ENCODE data around the gene CASR.

Gene CASR

DNA sequence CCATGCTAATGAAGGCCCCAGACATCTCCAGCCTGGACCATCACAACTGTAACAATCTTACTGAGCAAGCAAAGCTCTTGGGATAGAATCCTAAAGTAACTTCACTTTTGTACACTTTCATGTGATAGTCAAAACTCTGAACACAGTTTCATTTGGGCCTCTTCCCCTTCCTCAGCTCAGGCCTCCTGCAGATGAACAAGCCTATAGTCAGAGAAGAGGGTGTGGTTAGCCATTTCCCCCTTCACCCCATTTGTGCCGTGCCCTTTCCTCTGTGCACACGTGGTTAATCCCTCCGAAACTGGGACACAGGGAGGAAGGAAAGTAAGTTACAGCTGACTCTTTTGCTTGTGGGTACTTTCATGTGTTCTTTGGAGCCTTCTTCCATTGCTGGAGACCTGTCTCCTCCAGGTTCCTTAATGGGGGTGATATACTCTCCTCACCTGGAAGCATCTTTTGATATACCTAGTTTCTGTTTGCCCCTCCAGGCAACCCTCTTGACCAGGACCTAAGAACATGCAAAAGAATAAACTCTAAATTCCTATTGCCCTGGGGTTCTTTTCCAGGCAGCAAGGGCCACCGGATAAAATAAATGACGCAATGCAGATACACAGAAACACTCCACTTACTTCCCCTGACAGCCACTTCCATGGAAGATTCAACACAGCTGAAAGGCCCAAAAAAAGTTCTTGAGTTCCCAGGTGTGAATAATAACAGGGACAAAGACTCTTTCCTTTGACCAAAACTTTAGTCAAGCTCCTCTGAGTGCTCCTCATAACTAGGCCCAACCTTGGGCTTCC, 112.0 kb downstream of the CASR start:
- peak overlapping the region in 1 of 5 donors; percentile 17 for H3K4me3 ChIP-seq (ENCODE audit: low read depth in 1 of 5, low read length in 5 of 5)

DNA sequence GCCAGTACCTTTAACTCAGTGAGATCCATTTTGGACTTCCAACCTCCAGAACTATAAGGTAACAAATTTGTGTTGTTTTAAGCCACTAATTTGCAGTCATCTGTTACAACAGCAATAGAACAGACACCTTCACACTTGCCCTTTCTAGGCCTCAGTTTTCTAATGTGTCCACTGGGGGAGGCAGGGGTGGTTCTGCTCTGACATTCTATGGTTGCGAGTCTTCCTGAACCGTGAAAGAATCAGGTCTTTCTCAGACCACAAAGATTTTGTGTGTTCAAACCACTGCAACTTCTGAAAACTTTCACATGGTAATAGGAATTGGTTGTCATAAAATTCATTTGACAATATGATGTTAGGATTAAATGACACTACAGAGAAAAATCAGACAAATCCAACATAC, 114.8 kb downstream of the CASR start:
- H3K9me3 ChIP-seq (ENCODE audit: control insufficient read depth in 5 of 5, low read length in 5 of 5) = peaks cover 0 to 3% (median 0%) of the 10 kb centered on the region in 5 donors
- H3K4me3 ChIP-seq (ENCODE audit: low read depth in 1 of 5, low read length in 5 of 5) = no peak overlapping the region
- H3K36me3 ChIP-seq (ENCODE audit: control insufficient read depth in 5 of 5, insufficient read depth in 5 of 5, low read length in 5 of 5) = no peaks in the 10 kb centered on the region
- H3K27ac ChIP-seq (ENCODE audit: low read depth, low read length) = no peak overlapping the region
- H3K4me1 ChIP-seq (ENCODE audit: control insufficient read depth in 5 of 5, insufficient read depth in 5 of 5, low read length in 5 of 5) = peaks cover 5 to 33% (median 21%) of the 10 kb centered on the region in 5 donors
- H3K9ac ChIP-seq (ENCODE audit: low read length in 5 of 5) = no peak overlapping the region
- H3K27me3 ChIP-seq (ENCODE audit: control insufficient read depth in 5 of 5, insufficient read depth in 4 of 5, low read length in 5 of 5) = no peaks in the 10 kb centered on the region

More for the DNA sequence above, 112.0 kb downstream of the CASR start:
- Histone ChIP-seq H3K9ac (ENCODE audit: low read length in 5 of 5) (no peak overlapping the region), H3K9me3 (ENCODE audit: control insufficient read depth in 5 of 5, low read length in 5 of 5) (peaks cover 0 to 3% (median 0%) of the 10 kb centered on the region in 5 donors), H3K4me1 (ENCODE audit: control insufficient read depth in 5 of 5, insufficient read depth in 5 of 5, low read length in 5 of 5) (peaks cover 5 to 33% (median 21%) of the 10 kb centered on the region in 5 donors), H3K27ac (ENCODE audit: low read depth, low read length) (peak overlapping the region; percentile 89), H3K27me3 (ENCODE audit: control insufficient read depth in 5 of 5, insufficient read depth in 4 of 5, low read length in 5 of 5) (no peaks in the 10 kb centered on the region), H3K36me3 (ENCODE audit: control insufficient read depth in 5 of 5, insufficient read depth in 5 of 5, low read length in 5 of 5) (no peaks in the 10 kb centered on the region)

GRCh38 chr3:122299215-122299614, 115.7 kb downstream of the CASR start:
- no peaks in the 10 kb centered on the region for H3K36me3 ChIP-seq (ENCODE audit: control insufficient read depth in 5 of 5, insufficient read depth in 5 of 5, low read length in 5 of 5)
- no peaks in the 10 kb centered on the region for H3K27me3 ChIP-seq (ENCODE audit: control insufficient read depth in 5 of 5, insufficient read depth in 4 of 5, low read length in 5 of 5)
- H3K9me3 ChIP-seq (ENCODE audit: control insufficient read depth in 5 of 5, low read length in 5 of 5) = peaks cover 0 to 3% (median 0%) of the 10 kb centered on the region in 5 donors
- H3K4me1 ChIP-seq (ENCODE audit: control insufficient read depth in 5 of 5, insufficient read depth in 5 of 5, low read length in 5 of 5) = peaks cover 5 to 26% (median 19%) of the 10 kb centered on the region in 5 donors
- no peak overlapping the region for H3K4me3 ChIP-seq (ENCODE audit: low read depth in 1 of 5, low read length in 5 of 5)
- H3K9ac ChIP-seq (ENCODE audit: low read length in 5 of 5) = no peak overlapping the region
- no peak overlapping the region for H3K27ac ChIP-seq (ENCODE audit: low read depth, low read length)

DNA sequence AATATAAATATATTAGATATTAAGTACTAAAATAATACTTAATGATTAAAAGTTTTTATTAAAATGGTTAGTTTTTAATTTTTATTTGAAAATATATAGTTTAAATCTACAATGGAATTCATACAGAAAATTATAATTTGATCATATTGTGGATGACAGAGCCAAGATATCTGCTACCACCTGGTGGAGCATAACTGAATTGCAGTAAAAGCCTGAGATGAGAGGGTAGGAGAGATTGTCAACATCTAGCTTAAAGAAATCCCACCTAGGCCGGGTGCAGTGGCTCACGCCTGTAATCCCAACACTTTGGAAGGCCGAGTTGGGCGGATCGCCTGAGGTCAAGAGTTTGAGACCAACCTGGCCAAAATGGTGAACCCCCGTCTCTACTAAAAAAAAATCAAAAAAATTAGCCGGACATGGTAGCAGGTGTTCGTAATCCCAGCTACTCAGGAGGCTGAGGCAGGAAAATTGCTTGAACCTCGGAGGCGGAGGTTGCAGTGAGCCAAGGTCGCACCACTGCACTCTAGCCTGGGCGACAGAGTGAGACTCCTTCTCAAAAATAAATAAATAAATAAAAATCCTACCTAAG, 116.5 kb downstream of the CASR start:
- H3K9me3 ChIP-seq (ENCODE audit: control insufficient read depth in 5 of 5, low read length in 5 of 5) = peaks cover 0 to 3% (median 0%) of the 10 kb centered on the region in 5 donors

GRCh38 chr3:122301063-122301462, 117.6 kb downstream of the CASR start:
- H3K36me3 ChIP-seq (ENCODE audit: control insufficient read depth in 5 of 5, insufficient read depth in 5 of 5, low read length in 5 of 5) = no peaks in the 10 kb centered on the region
- H3K27ac ChIP-seq (ENCODE audit: low read depth, low read length) = no peak overlapping the region
- H3K4me1 ChIP-seq (ENCODE audit: control insufficient read depth in 5 of 5, insufficient read depth in 5 of 5, low read length in 5 of 5) = peaks cover 0 to 10% (median under 1%) of the 10 kb centered on the region in 5 donors
- no peaks in the 10 kb centered on the region for H3K27me3 ChIP-seq (ENCODE audit: control insufficient read depth in 5 of 5, insufficient read depth in 4 of 5, low read length in 5 of 5)
- no peak overlapping the region for H3K9ac ChIP-seq (ENCODE audit: low read length in 5 of 5)
- H3K4me3 ChIP-seq (ENCODE audit: low read depth in 1 of 5, low read length in 5 of 5) = no peak overlapping the region
- peaks cover 0 to 3% (median 0%) of the 10 kb centered on the region in 5 donors for H3K9me3 ChIP-seq (ENCODE audit: control insufficient read depth in 5 of 5, low read length in 5 of 5)

More for the DNA sequence above, 116.5 kb downstream of the CASR start:
- Histone ChIP-seq H3K36me3 (ENCODE audit: control insufficient read depth in 5 of 5, insufficient read depth in 5 of 5, low read length in 5 of 5) (no peaks in the 10 kb centered on the region), H3K4me3 (ENCODE audit: low read depth in 1 of 5, low read length in 5 of 5) (no peak overlapping the region), H3K4me1 (ENCODE audit: control insufficient read depth in 5 of 5, insufficient read depth in 5 of 5, low read length in 5 of 5) (peaks cover 2 to 18% (median 11%) of the 10 kb centered on the region in 5 donors), H3K27ac (ENCODE audit: low read depth, low read length) (no peak overlapping the region), H3K9ac (ENCODE audit: low read length in 5 of 5) (no peak overlapping the region), H3K27me3 (ENCODE audit: control insufficient read depth in 5 of 5, insufficient read depth in 4 of 5, low read length in 5 of 5) (no peaks in the 10 kb centered on the region)

- Histone ChIP-seq H3K4me3 (ENCODE audit: low read depth in 1 of 5, low read length in 5 of 5) (no peak overlapping the region), H3K4me1 (ENCODE audit: control insufficient read depth in 5 of 5, insufficient read depth in 5 of 5, low read length in 5 of 5) (peaks cover 0 to 3% (median 0%) of the 10 kb centered on the region in 5 donors), H3K9me3 (ENCODE audit: control insufficient read depth in 5 of 5, low read length in 5 of 5) (no peaks in the 10 kb centered on the region), H3K36me3 (ENCODE audit: control insufficient read depth in 5 of 5, insufficient read depth in 5 of 5, low read length in 5 of 5) (no peaks in the 10 kb centered on the region), H3K9ac (ENCODE audit: low read length in 5 of 5) (no peak overlapping the region), H3K27me3 (ENCODE audit: control insufficient read depth in 5 of 5, insufficient read depth in 4 of 5, low read length in 5 of 5) (no peaks in the 10 kb centered on the region), H3K27ac (ENCODE audit: low read depth, low read length) (no peak overlapping the region)
These were observed 122.6 kb downstream of the CASR start for GRCh38 chr3:122305818-122306621.

- Histone ChIP-seq H3K27ac (ENCODE audit: low read depth, low read length) (no peak overlapping the region), H3K4me3 (ENCODE audit: low read depth in 1 of 5, low read length in 5 of 5) (no peak overlapping the region), H3K9ac (ENCODE audit: low read length in 5 of 5) (no peak overlapping the region), H3K4me1 (ENCODE audit: control insufficient read depth in 5 of 5, insufficient read depth in 5 of 5, low read length in 5 of 5) (peaks cover 0 to 3% (median 0%) of the 10 kb centered on the region in 5 donors), H3K36me3 (ENCODE audit: control insufficient read depth in 5 of 5, insufficient read depth in 5 of 5, low read length in 5 of 5) (no peaks in the 10 kb centered on the region), H3K27me3 (ENCODE audit: control insufficient read depth in 5 of 5, insufficient read depth in 4 of 5, low read length in 5 of 5) (no peaks in the 10 kb centered on the region), H3K9me3 (ENCODE audit: control insufficient read depth in 5 of 5, low read length in 5 of 5) (no peaks in the 10 kb centered on the region)
These were observed 123.1 kb downstream of the CASR start for GRCh38 chr3:122306622-122306953.

DNA sequence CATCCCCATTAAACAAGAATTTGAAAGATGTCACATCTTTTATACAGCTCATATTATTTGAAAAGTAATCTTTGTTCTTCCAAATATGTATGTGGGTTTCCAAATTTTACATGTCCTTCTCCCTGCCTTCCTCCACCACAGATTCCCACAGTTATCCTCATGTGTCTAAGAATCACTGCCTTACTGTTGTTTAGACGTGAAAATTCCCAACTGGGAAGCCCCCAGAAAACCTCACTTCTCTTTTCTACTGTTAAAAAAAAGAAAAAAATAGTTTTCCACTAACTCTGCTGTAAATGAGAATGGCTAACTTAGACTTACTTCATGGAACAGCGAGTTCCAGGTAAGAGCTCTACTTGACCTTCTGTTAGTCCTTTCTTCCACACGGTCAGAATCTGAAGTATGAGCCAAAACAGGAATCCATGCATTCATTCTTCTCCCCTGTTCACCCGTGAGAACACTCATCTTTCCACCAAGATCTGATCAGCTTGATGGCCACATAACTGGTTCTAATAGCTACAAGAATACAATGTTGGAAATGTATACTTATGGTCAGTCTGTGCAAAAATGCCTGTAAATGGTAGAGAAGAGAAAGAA, 123.7 kb downstream of the CASR start:
- H3K27ac ChIP-seq (ENCODE audit: low read depth, low read length) = no peak overlapping the region
- no peaks in the 10 kb centered on the region for H3K9me3 ChIP-seq (ENCODE audit: control insufficient read depth in 5 of 5, low read length in 5 of 5)
- H3K4me1 ChIP-seq (ENCODE audit: control insufficient read depth in 5 of 5, insufficient read depth in 5 of 5, low read length in 5 of 5) = peaks cover 0 to 3% (median 0%) of the 10 kb centered on the region in 5 donors
- H3K4me3 ChIP-seq (ENCODE audit: low read depth in 1 of 5, low read length in 5 of 5) = no peak overlapping the region
- H3K36me3 ChIP-seq (ENCODE audit: control insufficient read depth in 5 of 5, insufficient read depth in 5 of 5, low read length in 5 of 5) = no peaks in the 10 kb centered on the region
- H3K27me3 ChIP-seq (ENCODE audit: control insufficient read depth in 5 of 5, insufficient read depth in 4 of 5, low read length in 5 of 5) = no peaks in the 10 kb centered on the region
- H3K9ac ChIP-seq (ENCODE audit: low read length in 5 of 5) = no peak overlapping the region

- H3K4me1 ChIP-seq (ENCODE audit: control insufficient read depth in 5 of 5, insufficient read depth in 5 of 5, low read length in 5 of 5) = peaks cover 0 to 3% (median 0%) of the 10 kb centered on the region in 5 donors
- no peaks in the 10 kb centered on the region for H3K9me3 ChIP-seq (ENCODE audit: control insufficient read depth in 5 of 5, low read length in 5 of 5)
- no peaks in the 10 kb centered on the region for H3K36me3 ChIP-seq (ENCODE audit: control insufficient read depth in 5 of 5, insufficient read depth in 5 of 5, low read length in 5 of 5)
- H3K27me3 ChIP-seq (ENCODE audit: control insufficient read depth in 5 of 5, insufficient read depth in 4 of 5, low read length in 5 of 5) = no peaks in the 10 kb centered on the region
- H3K4me3 ChIP-seq (ENCODE audit: low read depth in 1 of 5, low read length in 5 of 5) = no peak overlapping the region
- no peak overlapping the region for H3K9ac ChIP-seq (ENCODE audit: low read length in 5 of 5)
- H3K27ac ChIP-seq (ENCODE audit: low read depth, low read length) = no peak overlapping the region
These were observed 124.5 kb downstream of the CASR start for GRCh38 chr3:122307976-122308375.
